Suprapubic skin (tissue), 4 donors: ENCODE measurements around the gene SLF2.

Experiments
- EP300 ChIP-seq: sonication (generic); formaldehyde crosslinking; IDR thresholded peaks from one replicate; pipeline ENCODE4 v1.6.1; 2017; ENCODE audit warnings: antibody characterized with exemption
- POLR2A ChIP-seq, 2 donors: fragments of 450-650 bp; IDR thresholded peaks; one replicate each; pipeline ENCODE4 v1.6.1; 2017; ENCODE audit warnings: antibody characterized with exemption in 2 of 2, mild to moderate bottlenecking in 2 of 2, moderate library complexity in 2 of 2
- POLR2AphosphoS5 ChIP-seq, 3 donors: sonication (generic); formaldehyde crosslinking; IDR thresholded peaks; one replicate each; pipeline ENCODE4 v1.6.1; 2017; ENCODE audit warnings: antibody characterized with exemption in 3 of 3
- TF ChIP-seq, protein P1 (sequence below), 2 donors: fragments of 200-600 bp in 1 of 2; fragments of 450-650 bp in 1 of 2; sonication (generic) in 1 of 2; IDR thresholded peaks; one replicate each; pipeline ENCODE4 v1.5.1; 2016 to 2019; ENCODE audit warnings: antibody characterized with exemption in 2 of 2, mild to moderate bottlenecking in 1 of 2, moderate library complexity in 1 of 2

- TF ChIP-seq, protein P1, sequence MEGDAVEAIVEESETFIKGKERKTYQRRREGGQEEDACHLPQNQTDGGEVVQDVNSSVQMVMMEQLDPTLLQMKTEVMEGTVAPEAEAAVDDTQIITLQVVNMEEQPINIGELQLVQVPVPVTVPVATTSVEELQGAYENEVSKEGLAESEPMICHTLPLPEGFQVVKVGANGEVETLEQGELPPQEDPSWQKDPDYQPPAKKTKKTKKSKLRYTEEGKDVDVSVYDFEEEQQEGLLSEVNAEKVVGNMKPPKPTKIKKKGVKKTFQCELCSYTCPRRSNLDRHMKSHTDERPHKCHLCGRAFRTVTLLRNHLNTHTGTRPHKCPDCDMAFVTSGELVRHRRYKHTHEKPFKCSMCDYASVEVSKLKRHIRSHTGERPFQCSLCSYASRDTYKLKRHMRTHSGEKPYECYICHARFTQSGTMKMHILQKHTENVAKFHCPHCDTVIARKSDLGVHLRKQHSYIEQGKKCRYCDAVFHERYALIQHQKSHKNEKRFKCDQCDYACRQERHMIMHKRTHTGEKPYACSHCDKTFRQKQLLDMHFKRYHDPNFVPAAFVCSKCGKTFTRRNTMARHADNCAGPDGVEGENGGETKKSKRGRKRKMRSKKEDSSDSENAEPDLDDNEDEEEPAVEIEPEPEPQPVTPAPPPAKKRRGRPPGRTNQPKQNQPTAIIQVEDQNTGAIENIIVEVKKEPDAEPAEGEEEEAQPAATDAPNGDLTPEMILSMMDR (IDR thresholded peaks at IDR 0.05) = no peak
- no peak for TF ChIP-seq POLR2A (IDR thresholded peaks at IDR 0.05)
- TF ChIP-seq EP300 = no peak
- no peak for TF ChIP-seq POLR2AphosphoS5 (IDR thresholded peaks at IDR 0.05)
These were observed 65.5 kb downstream of the SLF2 start for GRCh38 chr10:100978121-100978900.
